ENCODE measurements around the gene CHID1. TPM values are rescaled to one million over a fixed set of nuclear protein-coding genes. Genes with fewer than 3 reads are reported as not detected.

The CHID1 gene
- polyA plus RNA-seq, 3 donors, result 103 to 117 (median 110) TPM

DNA sequence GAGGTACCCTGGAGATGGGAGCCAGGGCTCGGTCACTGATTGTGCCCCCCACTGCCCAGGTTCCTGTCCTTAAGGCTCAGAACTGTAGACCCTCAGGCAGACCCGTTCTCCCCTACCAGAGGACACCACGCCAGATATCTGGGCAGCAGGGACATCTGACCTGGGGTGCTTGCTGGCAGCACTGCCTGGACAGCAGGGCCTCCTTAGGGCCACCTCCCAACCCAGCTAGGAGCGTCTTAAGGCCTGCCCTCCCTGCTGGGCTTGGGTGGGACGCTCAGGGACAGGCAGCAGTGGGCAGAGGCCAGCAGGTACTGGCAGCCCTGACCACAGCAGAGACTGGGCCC, 71.4 kb downstream of the CHID1 start:
- no peak for DNase-seq (ENCODE audit: low read depth in 3 of 3, low spot score in 2 of 3)

DNA sequence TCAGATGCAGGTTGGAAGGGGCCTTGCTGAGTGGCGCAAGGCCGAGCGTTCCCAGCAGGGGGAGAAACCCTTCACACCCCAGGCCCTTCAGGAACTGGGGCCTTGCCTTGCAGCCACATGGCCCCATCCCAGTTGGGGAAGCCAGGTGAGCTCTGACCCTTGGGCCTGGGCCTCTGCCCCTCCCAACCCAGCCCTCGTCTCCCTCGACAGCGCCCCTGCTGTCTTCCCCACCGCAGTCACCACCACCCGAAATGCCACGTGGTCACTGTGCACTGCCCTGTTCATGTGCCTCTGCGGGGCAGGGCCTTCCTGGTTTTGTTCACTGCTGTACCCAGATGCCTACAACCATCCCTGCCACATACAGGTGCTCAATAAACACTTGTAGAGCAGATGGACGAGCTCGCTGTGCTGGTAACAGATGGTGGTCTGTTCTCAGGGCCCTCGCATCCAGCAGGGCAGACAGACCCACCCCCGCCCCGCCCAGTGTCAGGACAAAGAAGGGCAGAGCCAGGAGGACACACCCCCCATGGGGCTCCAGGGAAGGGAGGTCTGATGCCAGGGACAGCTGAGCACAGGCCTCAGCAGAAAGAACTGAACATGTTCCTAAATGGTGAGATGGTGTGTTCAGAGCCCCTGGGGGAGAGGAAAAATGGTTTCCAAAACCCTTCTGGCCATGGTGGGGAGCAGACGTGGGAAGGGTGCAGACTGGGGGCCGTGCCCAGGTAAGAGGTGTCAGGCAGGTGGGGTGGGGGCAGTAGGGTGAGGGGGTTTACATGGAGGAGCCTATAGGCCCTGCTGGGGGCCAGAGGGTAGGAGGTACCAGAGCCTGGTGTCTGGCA, 72.0 kb downstream of the CHID1 start:
- DNase-seq (ENCODE audit: low read depth in 3 of 3, low spot score in 2 of 3), result no peak

DNA sequence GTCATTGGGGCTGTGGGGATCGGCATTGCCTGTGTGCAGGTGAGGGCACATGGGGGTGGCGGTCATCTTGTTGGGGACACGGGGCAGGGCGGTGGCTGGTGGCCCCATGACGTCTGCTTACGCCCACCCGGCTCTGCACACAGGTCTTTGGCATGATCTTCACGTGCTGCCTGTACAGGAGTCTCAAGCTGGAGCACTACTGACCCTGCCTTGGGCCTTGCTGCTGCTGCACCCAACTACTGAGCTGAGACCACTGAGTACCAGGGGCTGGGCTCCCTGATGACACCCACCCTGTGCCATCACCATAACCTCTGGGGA, 72.7 kb downstream of the CHID1 start:
- DNase-seq (ENCODE audit: low read depth in 3 of 3, low spot score in 2 of 3), result no peak

DNA sequence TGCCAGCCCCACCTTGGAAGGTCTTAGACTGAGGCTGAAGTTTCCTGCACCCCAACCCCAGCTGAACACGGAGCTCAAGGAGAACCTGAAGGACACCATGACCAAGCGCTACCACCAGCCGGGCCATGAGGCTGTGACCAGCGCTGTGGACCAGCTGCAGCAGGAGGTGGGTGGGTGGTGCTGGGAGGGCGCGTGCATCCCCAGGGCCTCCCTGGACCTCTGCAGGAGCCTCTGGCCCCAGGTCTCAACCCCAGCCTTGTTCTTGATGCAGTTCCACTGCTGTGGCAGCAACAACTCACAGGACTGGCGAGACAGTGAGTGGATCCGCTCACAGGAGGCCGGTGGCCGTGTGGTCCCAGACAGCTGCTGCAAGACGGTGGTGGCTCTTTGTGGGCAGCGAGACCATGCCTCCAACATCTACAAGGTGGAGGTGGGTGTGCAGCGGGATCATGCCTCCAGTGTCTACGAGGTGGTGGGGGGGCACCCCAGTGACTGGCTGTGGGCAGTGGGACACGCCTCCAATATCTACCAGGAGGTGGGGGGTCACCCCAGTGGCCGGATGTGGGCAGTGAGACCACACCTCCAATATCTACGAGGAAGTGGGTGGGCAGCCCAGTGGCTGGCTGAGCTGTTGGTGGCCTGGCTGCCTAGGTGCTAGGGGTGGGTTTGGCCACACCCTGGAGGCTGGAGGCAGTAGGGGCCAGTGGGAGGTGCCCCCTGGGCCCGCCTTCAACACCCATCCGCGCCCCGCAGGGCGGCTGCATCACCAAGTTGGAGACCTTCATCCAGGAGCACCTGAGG, 73.2 kb downstream of the CHID1 start:
- DNase-seq (ENCODE audit: low read depth in 3 of 3, low spot score in 2 of 3), result no peak

DNA sequence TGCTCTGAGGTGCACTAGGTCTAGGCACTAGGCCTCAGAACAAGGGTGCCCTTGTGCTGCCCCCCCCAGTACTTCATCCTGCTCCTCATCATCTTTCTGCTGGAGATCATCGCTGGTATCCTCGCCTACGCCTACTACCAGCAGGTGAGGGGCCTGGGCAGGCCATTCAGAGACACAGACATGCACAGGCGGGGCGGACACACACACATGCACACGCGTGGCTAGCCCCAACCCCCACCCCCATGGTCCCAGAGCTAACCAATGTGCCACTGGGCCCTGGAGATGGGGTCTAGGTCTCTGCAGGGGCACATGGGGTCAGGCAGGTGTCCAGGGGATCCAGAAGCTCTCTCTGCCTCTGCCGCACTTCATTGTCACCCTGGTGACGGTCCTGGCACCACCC, 73.9 kb downstream of the CHID1 start:
- no peak for DNase-seq (ENCODE audit: low read depth in 3 of 3, low spot score in 2 of 3)

DNA sequence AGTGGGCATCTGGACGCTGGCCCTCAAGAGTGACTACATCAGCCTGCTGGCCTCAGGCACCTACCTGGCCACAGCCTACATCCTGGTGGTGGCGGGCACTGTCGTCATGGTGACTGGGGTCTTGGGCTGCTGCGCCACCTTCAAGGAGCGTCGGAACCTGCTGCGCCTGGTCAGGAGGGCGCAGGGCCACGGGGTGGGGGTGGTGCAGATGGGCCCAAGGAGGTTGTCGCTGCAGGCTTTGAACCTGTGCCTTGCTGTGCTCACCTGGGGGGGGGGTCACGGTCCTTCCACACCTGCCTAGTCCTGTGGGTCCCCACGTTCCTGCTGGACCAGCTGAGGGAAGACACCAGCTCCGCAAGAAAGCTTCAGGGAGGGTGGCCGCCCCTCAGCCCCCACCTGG, 74.3 kb downstream of the CHID1 start:
- no peak for DNase-seq (ENCODE audit: low read depth in 3 of 3, low spot score in 2 of 3)

DNA sequence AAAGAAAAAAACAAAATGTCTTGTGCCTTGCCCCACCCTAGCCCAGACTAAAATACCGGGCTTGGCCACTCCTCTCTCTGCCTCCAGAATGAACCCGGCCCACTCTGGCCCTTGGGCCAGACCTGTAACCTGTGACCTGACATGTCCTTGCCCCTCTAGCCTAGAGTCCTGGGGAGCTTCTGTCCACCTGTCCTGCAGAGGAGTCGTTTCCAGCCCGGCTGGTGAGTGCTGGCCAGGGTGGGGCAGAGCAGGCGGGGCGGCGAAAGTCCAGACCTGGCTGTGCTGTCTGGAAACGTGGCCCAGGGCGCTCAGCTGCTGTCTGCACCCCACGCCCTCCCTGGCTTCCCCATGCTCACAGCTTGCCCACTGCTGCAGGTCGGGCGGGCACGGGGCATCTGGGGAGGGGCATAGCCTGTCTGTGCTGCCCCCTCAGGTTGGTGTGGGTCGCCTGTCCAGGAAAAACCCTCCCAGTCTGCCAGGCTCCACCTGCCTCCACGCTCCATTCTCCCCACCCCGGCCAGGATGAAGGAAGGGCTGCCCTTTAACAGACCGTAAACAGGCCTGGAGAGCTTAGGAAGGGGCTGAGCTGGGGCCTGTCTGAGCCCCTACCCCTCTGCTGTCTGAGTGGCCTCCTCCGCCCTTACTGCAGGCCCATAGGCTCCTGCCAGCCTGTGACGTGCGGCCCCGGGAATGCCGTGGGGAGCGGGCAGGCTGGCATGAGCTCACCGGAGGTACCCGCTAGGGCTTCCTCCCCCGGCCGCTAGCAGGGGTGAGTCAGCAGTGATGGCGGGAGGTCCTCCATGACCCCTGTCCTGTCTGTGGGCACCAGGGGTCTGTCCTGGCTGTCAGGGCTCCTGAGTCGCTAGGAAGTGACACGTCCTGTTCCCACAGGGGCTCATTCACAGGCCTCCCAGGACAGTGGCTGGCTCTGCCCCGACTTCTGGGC, 76.0 kb downstream of the CHID1 start:
- DNase-seq (ENCODE audit: low read depth in 3 of 3, low spot score in 2 of 3), result no peak

DNA sequence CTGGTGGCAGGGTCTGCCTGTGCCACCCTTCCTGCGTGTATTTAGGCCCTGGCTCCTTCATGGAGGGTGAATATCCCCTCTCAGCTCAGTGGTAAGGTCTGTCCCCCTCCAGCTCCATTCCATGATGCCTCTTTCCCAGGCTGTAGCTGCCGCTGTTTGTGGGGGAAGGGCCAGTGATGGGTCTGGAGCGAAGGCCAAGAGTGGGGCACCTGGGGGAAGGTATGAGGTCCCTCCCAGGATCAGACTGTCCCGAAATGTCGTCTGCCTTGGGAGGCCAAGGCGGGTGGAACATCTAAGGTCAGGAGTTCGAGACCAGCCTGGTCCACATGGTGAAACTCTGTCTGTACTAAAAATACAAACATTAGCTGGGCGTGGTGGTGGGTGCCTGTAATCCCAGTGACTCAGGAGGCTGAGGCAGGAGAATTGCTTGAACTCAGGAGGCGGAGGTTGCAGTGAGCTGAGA, 76.7 kb downstream of the CHID1 start:
- no peak for DNase-seq (ENCODE audit: low read depth in 3 of 3, low spot score in 2 of 3)

DNA sequence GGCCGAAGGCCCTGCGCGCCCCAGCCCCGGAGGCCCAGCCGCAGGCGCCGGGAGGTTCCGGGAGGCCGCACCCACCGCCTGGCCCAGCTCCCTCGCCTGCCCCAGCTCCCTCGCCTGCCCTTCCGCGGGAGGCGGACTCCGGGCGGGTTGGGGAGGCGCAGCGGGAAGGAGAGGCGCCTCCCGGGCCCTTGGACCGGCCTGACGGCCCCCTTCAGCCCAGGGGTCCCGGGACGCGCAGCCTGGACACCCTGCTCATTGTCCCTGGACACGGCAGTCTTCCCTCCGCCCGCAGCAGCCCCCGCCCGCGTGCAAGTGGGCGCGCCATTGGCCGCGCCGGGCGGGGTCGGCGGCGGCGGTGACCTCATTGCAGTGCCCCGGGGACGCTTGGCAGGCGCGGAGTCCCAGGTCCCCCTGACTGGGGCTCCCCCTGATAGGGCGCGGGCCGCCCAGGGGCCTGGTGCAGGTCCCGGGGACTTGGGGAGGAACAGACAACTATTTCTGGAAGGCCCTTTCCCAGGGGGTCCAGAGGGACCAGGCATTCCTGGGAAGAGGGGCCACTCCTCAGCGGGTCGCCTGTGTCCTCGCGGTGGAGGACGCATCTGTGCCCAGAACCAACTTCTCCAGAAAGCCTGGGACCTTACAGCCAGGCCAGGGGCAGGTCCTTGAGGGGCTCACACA, 77.4 kb downstream of the CHID1 start:
- no peak for DNase-seq (ENCODE audit: low read depth in 3 of 3, low spot score in 2 of 3)

DNA sequence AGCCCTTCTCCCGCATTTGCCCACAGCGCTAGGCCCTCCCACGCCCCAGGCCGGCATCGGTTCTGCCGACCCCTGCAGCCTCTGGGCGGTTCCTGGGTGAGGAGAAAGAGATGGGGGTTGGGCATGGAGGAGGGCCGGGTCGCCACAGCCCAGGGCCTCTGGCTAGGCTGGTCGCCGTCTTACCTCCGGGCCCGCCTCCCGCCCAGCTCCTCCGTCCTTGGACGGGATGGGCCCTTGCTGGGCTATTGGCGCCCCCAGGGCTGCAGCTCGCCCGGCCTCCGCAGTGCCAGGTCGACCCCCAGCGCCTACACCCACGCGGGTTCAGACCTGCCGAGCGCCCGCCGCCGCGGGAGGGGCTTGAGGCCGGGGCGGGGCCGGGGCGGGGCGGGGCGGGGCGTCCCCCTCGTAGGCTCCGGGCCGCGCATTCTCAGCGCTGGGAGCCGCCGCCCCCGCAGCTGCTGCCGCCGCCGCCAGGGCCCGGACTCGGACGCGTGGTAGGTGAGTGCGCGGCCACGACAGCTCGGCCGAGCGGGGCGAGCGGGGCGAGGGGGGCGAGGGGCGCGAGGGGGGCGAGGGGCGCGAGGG, 78.0 kb downstream of the CHID1 start, which contains the start of gene CD151:
CD151 (plus strand) TSS at position 424 of the 585 bp plus-strand sequence. CDS start 3,118 bp downstream, outside the sequence.
- no peak for DNase-seq (ENCODE audit: low read depth in 3 of 3, low spot score in 2 of 3)

DNA sequence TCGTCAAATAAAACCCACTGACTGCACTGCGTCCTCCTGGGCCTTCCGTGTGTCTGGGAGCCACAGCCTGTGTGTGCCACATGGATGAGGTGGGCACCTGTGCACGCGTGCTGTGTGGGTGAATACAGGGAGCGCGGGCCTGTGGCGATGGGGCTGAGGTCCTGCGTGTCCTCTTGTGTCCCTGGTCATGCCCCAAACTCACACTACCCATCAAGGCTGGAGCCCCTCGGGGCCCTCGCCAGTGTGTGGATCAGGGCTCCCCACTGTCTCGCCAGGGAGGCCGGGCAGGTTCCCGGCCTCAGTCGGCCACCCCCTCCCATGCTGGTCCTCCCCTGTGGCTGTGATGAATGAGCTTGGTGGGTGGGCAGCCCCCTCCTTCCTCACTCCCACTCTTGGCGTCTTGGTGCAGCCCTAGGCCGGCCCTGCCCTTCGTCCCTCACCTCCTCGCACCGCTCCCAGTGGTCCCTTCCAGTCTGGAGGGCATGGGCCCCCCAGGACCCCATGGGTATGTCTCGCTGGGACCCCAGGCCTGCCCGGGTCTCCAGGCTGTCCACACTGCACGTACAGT, 78.6 kb downstream of the CHID1 start:
- no peak for DNase-seq (ENCODE audit: low read depth in 3 of 3, low spot score in 2 of 3)

DNA sequence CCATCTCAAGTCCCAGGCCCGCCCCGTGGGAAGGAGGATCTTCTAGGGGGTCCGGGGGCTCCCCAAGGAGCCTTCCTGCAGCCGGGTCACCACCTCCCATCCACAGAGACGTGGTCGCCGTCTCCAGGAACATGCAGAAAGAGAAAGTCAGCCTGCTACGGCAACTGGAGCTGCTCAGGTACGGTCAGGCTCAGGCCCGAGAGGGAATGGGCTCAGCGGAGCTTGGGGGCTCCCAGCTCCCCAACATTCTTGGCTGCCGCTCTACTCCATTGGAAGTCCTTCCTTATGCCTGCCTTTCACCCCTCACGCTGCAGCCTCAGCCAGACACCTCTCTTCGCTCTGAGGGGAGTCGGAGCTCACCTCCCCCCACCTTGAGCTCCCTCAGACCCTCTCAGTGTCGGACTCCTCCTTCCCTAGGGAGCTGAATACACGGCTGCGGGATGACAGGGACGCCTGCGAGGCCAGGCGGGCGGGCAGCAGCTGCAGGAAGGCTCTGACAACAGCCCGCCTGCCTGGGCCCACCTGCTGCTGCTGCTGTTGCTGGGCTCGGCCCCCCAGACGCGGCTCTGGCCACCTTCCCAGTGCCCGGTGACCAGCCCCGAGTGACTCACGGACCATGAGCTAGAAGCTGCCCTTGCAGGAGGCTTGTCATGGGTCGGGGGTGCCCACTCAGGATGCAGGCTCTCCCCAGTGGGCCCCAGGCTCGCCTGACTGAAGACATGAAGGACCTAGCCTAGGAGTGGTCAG, 79.3 kb downstream of the CHID1 start:
- no peak for DNase-seq (ENCODE audit: low read depth in 3 of 3, low spot score in 2 of 3)

DNA sequence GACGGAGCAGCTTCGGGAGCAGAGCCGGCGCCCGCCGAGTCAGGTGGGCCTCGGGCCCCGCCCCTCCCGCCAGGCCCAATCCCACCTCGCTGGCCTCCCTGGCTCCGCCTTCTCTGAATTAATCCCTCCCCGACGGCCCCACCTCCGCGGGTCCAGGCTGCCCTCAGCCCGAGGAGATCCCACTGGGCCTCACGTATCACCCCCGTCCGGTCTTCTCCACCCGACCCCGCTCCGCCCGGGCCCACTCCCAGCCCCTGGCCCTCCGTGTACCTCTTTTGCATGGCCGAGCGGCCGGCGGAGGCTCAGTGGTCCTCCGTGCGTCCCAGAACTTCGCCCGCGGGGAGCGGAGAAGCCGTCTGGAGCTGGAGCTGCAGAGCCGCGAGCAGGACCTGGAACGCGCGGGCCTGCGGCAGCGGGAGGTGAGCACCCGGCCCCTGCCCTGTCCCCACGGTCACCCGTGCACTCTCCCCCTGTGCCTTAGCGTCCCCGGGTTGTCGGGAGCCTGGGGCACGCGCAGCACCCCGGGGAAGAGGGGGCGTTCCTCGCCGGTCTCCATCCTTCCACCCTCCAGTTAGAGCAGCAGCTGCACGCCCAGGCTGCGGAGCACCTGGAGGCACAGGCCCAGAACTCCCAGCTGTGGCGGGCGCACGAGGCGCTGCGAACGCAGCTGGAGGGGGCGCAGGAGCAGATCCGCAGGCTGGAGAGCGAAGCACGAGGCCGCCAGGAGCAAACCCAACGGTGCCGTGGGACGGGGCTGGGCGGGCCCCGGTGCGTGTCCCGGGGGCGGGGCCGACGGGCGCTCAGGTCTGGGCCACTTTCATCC, 80.1 kb downstream of the CHID1 start:
- DNase-seq (ENCODE audit: low read depth in 3 of 3, low spot score in 2 of 3), result no peak

DNA sequence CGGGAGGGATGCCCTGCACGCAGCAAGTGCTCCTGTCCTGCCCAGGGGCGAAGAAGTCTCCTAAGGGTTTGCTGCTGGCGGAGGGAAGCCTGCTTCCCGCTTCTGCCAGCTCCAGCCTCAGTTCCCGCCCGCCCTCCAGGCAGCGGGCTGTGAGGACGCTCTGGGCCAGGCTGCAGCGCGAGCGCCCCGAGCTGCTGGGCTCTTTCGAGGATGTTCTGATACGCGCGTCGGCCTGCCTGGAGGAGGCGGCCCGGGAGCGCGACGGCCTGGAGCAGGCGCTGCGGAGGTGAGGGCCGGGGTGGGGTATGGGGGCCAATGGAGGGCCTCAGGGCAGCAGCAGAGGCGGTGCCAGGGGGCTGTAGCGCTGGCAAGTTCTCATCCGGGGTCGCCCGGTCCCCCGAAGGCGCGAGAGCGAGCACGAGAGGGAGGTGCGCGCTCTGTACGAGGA, 80.7 kb downstream of the CHID1 start:
- DNase-seq (ENCODE audit: low read depth in 3 of 3, low spot score in 2 of 3), result no peak

DNA sequence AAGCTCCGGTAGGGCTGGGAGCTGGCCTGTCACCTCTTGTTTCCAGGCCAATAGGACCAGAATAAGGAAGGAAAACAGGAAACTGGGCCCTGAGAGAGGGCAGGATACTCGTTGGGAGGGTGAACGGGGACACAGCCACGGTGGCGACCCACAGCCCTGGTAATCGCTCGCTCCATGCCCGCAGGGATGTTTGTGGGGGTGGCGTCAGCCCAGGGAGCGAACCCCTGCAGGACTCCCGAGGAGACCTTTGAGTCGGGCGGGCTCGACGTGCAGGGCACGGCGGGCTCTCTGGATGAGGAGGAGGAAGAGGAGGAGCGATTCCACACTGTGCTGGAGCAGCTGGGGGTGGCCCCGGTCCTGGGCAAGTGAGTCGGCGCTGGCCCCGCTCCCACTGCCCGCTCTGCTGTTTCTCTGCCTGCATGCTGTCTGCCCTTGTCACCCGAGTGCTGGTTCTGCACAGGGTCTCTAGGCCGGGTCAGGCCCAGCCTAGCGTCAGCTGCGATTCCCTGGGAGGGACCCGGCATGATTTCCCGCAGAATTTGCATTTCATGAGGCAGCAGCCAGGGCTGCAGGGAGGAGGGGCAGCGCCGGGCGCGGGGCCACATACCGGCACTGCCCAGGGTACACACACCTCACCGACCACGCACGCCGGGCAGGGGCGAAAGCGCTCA, 81.3 kb downstream of the CHID1 start:
- DNase-seq (ENCODE audit: low read depth in 3 of 3, low spot score in 2 of 3), result no peak

DNA sequence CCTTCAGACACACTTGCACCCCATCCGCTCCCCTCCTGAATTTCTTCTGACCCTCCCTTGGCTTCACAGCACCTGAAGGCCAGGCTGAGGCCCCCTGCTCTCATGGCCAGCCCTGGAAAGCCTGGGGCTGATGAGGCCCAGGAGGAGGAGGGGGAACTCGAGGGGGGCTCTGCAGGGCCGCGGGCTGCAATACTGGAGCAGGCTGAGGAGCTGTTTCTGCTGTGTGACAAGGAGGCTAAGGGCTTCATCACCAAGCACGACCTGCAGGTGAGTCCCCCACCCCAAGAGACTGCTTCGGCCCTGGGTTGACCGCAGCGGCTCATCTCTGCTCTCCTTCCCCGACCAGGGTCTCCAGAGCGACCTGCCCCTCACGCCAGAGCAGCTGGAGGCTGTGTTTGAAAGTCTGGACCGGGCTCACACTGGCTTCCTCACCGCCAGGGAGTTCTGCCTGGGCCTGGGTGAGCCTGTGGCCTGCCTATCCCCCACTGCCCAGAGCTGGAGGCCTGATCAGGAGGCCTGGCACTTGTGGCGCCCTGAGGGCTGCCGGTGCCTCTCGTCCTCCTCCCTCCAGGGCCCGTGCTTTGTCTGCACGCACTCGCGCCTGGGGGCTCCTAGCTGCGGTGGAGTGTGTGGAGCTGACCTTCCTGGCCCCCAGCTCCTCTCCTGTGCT, 82.0 kb downstream of the CHID1 start:
- no peak for DNase-seq (ENCODE audit: low read depth in 3 of 3, low spot score in 2 of 3)

DNA sequence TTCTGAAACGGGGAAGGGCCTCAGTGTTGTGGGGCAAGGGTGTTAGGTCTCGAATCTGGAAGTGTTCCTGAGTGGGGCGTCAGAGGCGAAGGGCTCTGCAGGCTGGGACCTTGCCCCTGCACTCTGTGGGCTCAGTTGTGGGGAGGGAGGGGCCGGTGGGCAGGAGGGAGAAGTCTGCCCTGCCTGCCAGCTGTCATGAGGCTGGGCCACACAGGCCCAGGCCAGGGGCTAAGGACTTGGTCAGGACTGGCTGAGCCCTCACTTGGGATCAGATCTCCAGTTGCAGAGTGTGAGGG, 82.8 kb downstream of the CHID1 start, which contains the start of gene CRACR2B:
CRACR2B (plus strand) TSS at position 23 of the 296 bp plus-strand sequence. CDS start 689 bp downstream, outside the sequence.
- no peak for DNase-seq (ENCODE audit: low read depth in 3 of 3, low spot score in 2 of 3)

Measured in right renal cortex interstitium (tissue), 3 donors.